Measurements from ENCODE around the gene HIVEP1. TPM values are rescaled to one million over a fixed set of nuclear protein-coding genes. Genes with fewer than 3 reads are reported as not detected.

Gene HIVEP1
- total RNA-seq, 1 experiment from 2014 or later, result 16.7 TPM

DNA sequence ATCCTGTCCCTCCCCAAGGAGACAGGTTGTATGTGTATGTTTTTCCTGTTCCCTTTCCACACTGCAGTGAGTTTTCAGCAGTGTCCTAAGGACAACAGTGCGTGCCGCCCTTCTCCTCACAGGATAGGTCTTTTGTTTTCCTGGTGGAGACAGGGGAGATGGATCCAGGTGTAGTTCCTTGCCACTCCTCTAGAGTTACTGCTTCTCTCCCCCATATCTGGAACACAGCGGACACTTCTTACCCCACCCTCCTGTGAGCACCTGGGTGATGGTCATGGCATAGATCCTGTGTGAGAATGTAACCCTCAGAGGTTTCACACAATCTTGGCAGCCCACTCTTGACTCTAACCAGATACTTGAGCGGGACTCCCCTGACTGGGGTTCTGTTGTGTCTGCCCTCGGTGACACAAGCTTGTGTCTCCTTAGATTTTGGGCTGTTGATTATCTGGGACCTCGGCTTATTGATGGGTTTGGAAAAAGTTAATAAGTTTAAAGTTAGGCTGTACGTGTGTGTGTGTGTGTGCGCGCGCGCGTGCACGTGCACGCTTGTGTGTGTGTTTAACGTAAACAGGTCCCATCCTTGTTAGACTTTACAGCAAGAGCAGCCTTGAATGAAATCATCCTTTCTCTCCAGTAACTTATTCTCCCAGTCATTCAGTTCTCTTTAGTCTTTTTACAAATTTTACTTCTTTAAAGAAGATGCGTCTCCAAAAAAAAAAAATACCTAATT is 146.7 kb downstream of the HIVEP1 start:
- CTCF ChIA-PET, result no interaction called here
- POLR2A ChIA-PET, result no interaction called here
- intact Hi-C loops (cut with micrococcal nuclease; ENCODE audit: unreplicated experiment), result no loop called here
- DNase-seq (ENCODE audit: low read depth, low spot score) (no peak), ATAC-seq (no peak)
- Histone ChIP-seq H3K27ac (ENCODE audit: low read length) (no peak overlapping the region), H3K36me3 (ENCODE audit: control insufficient read depth, insufficient read depth, low read length) (no peaks in the 10 kb centered on the region; the same call in 1 of the 2 replicates), H3K27me3 (ENCODE audit: control insufficient read depth, insufficient read depth, low read length) (no peaks in the 10 kb centered on the region), H3K4me1 (ENCODE audit: control insufficient read depth, insufficient read depth, low read length) (no peaks in the 10 kb centered on the region), H3K9me3 (ENCODE audit: control insufficient read depth, insufficient read depth, low read depth, low read length) (no peaks in the 10 kb centered on the region), H3K4me3 (ENCODE audit: low read depth in 2 of 2, low read length in 2 of 2) (no peak overlapping the region)
- in situ Hi-C loops (cut with HindIII; ENCODE audit: low pct_unique_long_range_greater_than_20kb, low sequenced_read_pairs), result no loop called here
- BruUV-seq (replicated peaks), result no TSS peak
- TF ChIP-seq SIN3A (IDR thresholded peaks at IDR 0.05; ENCODE audit: borderline replicate concordance, insufficient read depth, low read depth, low read length) (no peak), CTCF (IDR thresholded peaks at IDR 0.05) (peak; percentile 23)
- TF ChIP-seq, protein P1, sequence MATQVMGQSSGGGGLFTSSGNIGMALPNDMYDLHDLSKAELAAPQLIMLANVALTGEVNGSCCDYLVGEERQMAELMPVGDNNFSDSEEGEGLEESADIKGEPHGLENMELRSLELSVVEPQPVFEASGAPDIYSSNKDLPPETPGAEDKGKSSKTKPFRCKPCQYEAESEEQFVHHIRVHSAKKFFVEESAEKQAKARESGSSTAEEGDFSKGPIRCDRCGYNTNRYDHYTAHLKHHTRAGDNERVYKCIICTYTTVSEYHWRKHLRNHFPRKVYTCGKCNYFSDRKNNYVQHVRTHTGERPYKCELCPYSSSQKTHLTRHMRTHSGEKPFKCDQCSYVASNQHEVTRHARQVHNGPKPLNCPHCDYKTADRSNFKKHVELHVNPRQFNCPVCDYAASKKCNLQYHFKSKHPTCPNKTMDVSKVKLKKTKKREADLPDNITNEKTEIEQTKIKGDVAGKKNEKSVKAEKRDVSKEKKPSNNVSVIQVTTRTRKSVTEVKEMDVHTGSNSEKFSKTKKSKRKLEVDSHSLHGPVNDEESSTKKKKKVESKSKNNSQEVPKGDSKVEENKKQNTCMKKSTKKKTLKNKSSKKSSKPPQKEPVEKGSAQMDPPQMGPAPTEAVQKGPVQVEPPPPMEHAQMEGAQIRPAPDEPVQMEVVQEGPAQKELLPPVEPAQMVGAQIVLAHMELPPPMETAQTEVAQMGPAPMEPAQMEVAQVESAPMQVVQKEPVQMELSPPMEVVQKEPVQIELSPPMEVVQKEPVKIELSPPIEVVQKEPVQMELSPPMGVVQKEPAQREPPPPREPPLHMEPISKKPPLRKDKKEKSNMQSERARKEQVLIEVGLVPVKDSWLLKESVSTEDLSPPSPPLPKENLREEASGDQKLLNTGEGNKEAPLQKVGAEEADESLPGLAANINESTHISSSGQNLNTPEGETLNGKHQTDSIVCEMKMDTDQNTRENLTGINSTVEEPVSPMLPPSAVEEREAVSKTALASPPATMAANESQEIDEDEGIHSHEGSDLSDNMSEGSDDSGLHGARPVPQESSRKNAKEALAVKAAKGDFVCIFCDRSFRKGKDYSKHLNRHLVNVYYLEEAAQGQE (IDR thresholded peaks at IDR 0.05; ENCODE audit: insufficient read depth in 1 of 2, low read depth in 2 of 2, low read length in 1 of 2), result no peak

GRCh38 chr6:12160326-12160725 is 148.2 kb downstream of the HIVEP1 start:
- ChIA-PET POLR2A (no interaction called here), CTCF (no interaction called here)
- no peaks in the 10 kb centered on the region for H3K9me3 ChIP-seq (ENCODE audit: control insufficient read depth, insufficient read depth, low read depth, low read length)
- ATAC-seq (no peak), DNase-seq (ENCODE audit: low read depth, low spot score) (no peak)
- no peak overlapping the region for H3K27ac ChIP-seq (ENCODE audit: low read length)
- TF ChIP-seq, protein P1 (IDR thresholded peaks at IDR 0.05; ENCODE audit: insufficient read depth in 1 of 2, low read depth in 2 of 2, low read length in 1 of 2), result no peak
- TF ChIP-seq POLR2AphosphoS5 (IDR thresholded peaks at IDR 0.05; ENCODE audit: low read depth, low read length), result no peak
- no peak for TF ChIP-seq TCF7L2 (IDR thresholded peaks at IDR 0.05; ENCODE audit: low read depth, low read length)
- no peak for TF ChIP-seq SIN3A (IDR thresholded peaks at IDR 0.05; ENCODE audit: borderline replicate concordance, insufficient read depth, low read depth, low read length)
- TF ChIP-seq CTCF (IDR thresholded peaks at IDR 0.05), result no peak
- intact Hi-C loops (cut with micrococcal nuclease; ENCODE audit: unreplicated experiment), result no loop called here
- H3K4me3 ChIP-seq (ENCODE audit: low read depth in 2 of 2, low read length in 2 of 2), result no peak overlapping the region
- H3K4me1 ChIP-seq (ENCODE audit: control insufficient read depth, insufficient read depth, low read length), result no peaks in the 10 kb centered on the region
- no peaks in the 10 kb centered on the region; the same call in 1 of the 2 replicates for H3K36me3 ChIP-seq (ENCODE audit: control insufficient read depth, insufficient read depth, low read length)
- H3K27me3 ChIP-seq (ENCODE audit: control insufficient read depth, insufficient read depth, low read length), result no peaks in the 10 kb centered on the region
- BruUV-seq (replicated peaks), result no TSS peak
- in situ Hi-C loops (cut with HindIII; ENCODE audit: low pct_unique_long_range_greater_than_20kb, low sequenced_read_pairs), result no loop called here

Data from Panc1 (cell line).